ENCODE results near the gene FBXO31. TPM values are rescaled to one million over a fixed set of nuclear protein-coding genes. Genes with fewer than 3 reads are reported as not detected.

FBXO31 gene
- total and polyA plus RNA-seq, 12 donors, result 15.1 to 94.3 (median 72.4) TPM

DNA sequence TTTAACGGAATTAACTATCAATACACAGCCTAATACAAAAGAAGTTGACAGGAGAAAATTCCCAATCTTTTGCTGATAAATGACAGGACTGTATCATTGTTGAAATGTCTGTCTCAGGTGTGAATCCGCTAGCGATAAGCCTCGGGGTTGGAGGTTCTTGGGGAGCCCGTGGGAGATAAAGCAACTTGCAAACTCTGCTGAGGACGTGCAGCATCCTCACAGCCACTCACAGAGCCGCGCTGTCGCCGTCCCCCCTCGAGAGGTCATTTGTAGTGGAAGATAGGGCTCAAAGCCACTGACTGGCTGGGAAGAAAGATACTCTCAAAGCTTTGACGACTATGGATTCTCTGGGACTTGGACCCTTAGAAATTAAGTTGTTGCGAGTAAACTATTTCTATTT, 25.6 kb upstream of the FBXO31 start:
- Histone ChIP-seq H3K27me3 (no peaks in the 10 kb centered on the region), H3K9me3 (no peaks in the 10 kb centered on the region), H3K4me1 (peaks cover 0 to 20% (median 0%) of the 10 kb centered on the region in 9 donors), H3K36me3 (peaks cover 0 to 100% (median 57%) of the 10 kb centered on the region in 9 donors), H3K4me3 (no peak overlapping the region), H3K27ac (no peak overlapping the region)
- intact Hi-C loops (cut with DNase I), result loop anchor here in 3 of 10 donors (5.0 to 10.0 kb wide), 3 partner anchors 46 to 228 kb away; no protein-coding TSS in a partner anchor
- TF ChIP-seq, protein P1, sequence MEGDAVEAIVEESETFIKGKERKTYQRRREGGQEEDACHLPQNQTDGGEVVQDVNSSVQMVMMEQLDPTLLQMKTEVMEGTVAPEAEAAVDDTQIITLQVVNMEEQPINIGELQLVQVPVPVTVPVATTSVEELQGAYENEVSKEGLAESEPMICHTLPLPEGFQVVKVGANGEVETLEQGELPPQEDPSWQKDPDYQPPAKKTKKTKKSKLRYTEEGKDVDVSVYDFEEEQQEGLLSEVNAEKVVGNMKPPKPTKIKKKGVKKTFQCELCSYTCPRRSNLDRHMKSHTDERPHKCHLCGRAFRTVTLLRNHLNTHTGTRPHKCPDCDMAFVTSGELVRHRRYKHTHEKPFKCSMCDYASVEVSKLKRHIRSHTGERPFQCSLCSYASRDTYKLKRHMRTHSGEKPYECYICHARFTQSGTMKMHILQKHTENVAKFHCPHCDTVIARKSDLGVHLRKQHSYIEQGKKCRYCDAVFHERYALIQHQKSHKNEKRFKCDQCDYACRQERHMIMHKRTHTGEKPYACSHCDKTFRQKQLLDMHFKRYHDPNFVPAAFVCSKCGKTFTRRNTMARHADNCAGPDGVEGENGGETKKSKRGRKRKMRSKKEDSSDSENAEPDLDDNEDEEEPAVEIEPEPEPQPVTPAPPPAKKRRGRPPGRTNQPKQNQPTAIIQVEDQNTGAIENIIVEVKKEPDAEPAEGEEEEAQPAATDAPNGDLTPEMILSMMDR (IDR thresholded peaks at IDR 0.05), result no peak
- ATAC-seq (no peak), DNase-seq (no peak)
- WGBS, 2 donors, result 76 to 86% methylated on average over 13 of the region's 13 CpGs

DNA sequence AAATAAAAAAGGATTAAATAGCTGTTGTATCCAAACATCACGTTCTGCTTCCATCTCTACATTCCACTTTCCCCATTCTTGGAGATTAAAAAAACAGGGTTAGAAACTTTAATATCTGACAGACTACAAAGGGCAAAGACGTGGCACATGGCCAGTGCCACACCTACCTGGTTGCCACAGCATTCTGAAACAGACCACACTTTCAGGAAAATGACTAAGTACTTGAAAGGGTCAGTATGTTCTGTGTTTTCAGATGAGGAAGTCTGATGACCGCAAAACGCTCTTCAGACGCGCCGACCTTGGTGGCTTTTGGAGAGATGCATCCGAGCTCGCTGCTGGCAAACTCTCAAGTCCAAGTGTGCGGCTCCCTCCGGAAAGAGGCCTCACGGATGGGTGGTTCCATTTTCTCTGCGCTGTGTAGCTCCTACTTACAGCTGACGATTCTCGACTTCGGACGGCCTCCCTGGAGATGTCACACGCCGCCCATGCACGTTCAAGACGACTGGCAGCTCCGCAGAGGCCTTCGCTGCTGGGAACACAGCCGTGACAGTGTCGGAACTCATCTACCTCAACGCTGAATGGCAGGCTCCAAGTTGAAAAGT, 24.0 kb upstream of the FBXO31 start:
- ATAC-seq, result peak; percentile 10 to 82 (median 52)
- peak overlapping the region in 3 of 10 donors; percentile 8 to 10 (median 9) for H3K27ac ChIP-seq
- no peaks in the 10 kb centered on the region for H3K9me3 ChIP-seq
- 71 to 86% methylated on average over 26 of the region's 26 CpGs for WGBS, 2 donors
- no peaks in the 10 kb centered on the region for H3K27me3 ChIP-seq
- H3K36me3 ChIP-seq, result peaks cover 0 to 100% (median 49%) of the 10 kb centered on the region in 9 donors
- H3K4me3 ChIP-seq, result no peak overlapping the region
- intact Hi-C loops (cut with DNase I), result loop anchor here in 3 of 10 donors (5.0 to 10.0 kb wide), 3 partner anchors 47 to 230 kb away; no protein-coding TSS in a partner anchor
- H3K4me1 ChIP-seq, result peaks cover 0 to 20% (median 0%) of the 10 kb centered on the region in 9 donors
- DNase-seq, result peak in 1 of 2 donors; percentile 51
- TF ChIP-seq, protein P1 (IDR thresholded peaks at IDR 0.05), result no peak

DNA sequence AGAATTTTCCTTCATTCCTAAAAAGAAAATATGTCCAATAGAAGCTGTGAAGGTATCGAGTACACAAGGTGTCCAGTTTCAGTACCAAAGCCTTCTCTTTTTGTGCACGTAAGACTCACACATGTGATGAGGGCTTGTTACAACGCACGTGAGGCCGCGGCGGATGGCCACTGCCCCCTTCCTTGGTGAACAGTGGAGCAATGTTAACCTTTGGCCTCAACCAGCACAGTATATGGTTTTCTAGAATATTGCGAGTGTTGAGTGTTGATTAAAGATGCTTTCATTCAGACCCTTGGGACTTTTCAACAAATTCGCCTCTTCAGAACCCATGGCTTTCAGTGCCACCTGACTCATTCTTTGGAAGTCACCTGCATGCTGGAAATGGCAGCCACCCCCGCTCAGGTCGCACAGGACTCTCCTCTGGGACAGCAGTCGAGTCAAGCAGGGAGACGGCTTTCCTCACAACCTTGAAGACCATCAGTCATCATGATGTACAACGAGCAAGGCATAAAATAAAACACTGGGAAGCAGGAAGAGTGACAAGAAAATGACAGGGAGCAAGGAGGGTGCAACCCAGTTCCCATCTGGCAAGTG, 23.0 kb upstream of the FBXO31 start:
- ATAC-seq, result no peak

More for the DNA sequence above, 23.0 kb upstream of the FBXO31 start:
- TF ChIP-seq, protein P1 (IDR thresholded peaks at IDR 0.05), result no peak
- intact Hi-C loops (cut with DNase I), result loop anchor here in 3 of 10 donors (5.0 to 10.0 kb wide), 3 partner anchors 48 to 231 kb away; no protein-coding TSS in a partner anchor
- Histone ChIP-seq H3K36me3 (peaks cover 0 to 100% (median 50%) of the 10 kb centered on the region in 9 donors), H3K27ac (peak overlapping the region in 1 of 10 donors; percentile 9), H3K27me3 (no peaks in the 10 kb centered on the region), H3K4me1 (peaks cover 0 to 20% (median 0%) of the 10 kb centered on the region in 9 donors), H3K4me3 (no peak overlapping the region), H3K9me3 (no peaks in the 10 kb centered on the region)
- DNase-seq, result no peak
- WGBS, 2 donors, result 91 to 93% methylated on average over 14 of the region's 14 CpGs

All from heart right ventricle (tissue), 16 donors.